K562 (cell line): Measurements from ENCODE around the gene SESN2.

ENCODE experiments used
- EWSR1 ChIP-seq: fragments of 450-650 bp; IDR thresholded peaks from 2 replicates; pipeline ENCODE4 v1.6.1; 2018; ENCODE audit warnings: borderline replicate concordance, mild to moderate bottlenecking, low read depth, moderate library complexity; ENCODE audit not compliant: partially characterized antibody
- EZH2 ChIP-seq: IDR thresholded peaks from 2 replicates; pipeline ENCODE4 v1.6.1; 2012; ENCODE audit warnings: low read depth, mild to moderate bottlenecking, inconsistent platforms, low read length, borderline replicate concordance
- FOS ChIP-seq: IDR thresholded peaks from 3 replicates; pipeline ENCODE4 v1.6.1; 2011; ENCODE audit not compliant: insufficient read length; ENCODE audit errors: extremely low read depth
- FOXA1 ChIP-seq: fragments of 450-650 bp; IDR thresholded peaks from 2 replicates; pipeline ENCODE4 v1.6.1; 2016; ENCODE audit warnings: mild to moderate bottlenecking, borderline replicate concordance
- HIVEP1 ChIP-seq: fragments of 250-450 bp; sonication (Bioruptor Pico); IDR thresholded peaks from 2 replicates; pipeline ENCODE4 v1.4.0; 2020; ENCODE audit warnings: mild to moderate bottlenecking
- HSF4 ChIP-seq: fragments of 250-450 bp; sonication (Bioruptor Pico); IDR thresholded peaks from 2 replicates; pipeline ENCODE4 v2.1.2; 2022; ENCODE audit warnings: mild to moderate bottlenecking, moderate library complexity, borderline replicate concordance
- MYNN ChIP-seq, 2 experiments: sonication (generic); formaldehyde crosslinking in 1 of 2; IDR thresholded peaks; 2 replicates each; pipeline versions ENCODE4 v1.5.0 to v1.6.1; 2016 to 2020; ENCODE audit warnings: antibody characterized with exemption in 1 of 2, missing genetic modification reagents in 1 of 2
- SIN3A ChIP-seq, 2 experiments: fragments of 150-350 bp in 1 of 2; IDR thresholded peaks; 2 replicates each; pipeline ENCODE4 v1.6.1; 2011 to 2016; ENCODE audit warnings: borderline replicate concordance in 2 of 2, low read depth in 2 of 2, low read length in 2 of 2, mild to moderate bottlenecking in 2 of 2, moderate library complexity in 2 of 2; ENCODE audit not compliant: control insufficient read depth in 1 of 2
- TF ChIP-seq, protein P1 (sequence below): fragments of 250-450 bp; sonication (Bioruptor Pico); IDR thresholded peaks from 2 replicates; pipeline ENCODE4 v1.8.0; 2021; ENCODE audit warnings: borderline replicate concordance, mild to moderate bottlenecking, moderate library complexity; ENCODE audit not compliant: poor library complexity, severe bottlenecking

DNA sequence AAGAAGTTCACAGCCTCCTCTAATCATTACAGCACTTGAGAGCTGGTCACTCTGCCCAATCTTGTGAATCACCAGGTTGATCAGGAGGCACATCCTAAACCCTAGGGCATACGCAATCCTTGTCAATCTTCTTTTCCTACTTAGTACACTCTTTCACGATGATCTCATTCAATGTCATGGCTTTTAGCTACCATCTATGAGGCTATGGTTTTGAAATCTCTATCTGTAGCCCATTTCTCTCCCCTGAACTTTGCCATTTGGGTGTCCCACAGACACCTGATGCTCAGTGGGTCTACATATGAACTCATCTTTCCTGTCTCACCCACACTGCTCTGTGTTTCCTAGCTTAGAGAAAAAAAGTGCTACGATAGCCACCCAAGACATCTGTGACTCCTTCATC is 67.7 kb downstream of the SESN2 start:
- TF ChIP-seq MYNN (IDR thresholded peaks at IDR 0.05) (no peak), MYNN (CRISPR knock-in tag; IDR thresholded peaks at IDR 0.05) (no peak), EZH2 (no peak), EWSR1 (no peak), HSF4 (CRISPR knock-in tag) (no peak), FOXA1 (no peak), HIVEP1 (no peak), SIN3A (IDR thresholded peaks at IDR 0.05; ENCODE audit: borderline replicate concordance in 2 of 2, control insufficient read depth in 1 of 2, low read depth in 2 of 2, low read length in 2 of 2) (no peak), FOS (no peak)
- TF ChIP-seq, protein P1, sequence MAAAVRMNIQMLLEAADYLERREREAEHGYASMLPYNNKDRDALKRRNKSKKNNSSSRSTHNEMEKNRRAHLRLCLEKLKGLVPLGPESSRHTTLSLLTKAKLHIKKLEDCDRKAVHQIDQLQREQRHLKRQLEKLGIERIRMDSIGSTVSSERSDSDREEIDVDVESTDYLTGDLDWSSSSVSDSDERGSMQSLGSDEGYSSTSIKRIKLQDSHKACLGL (CRISPR knock-in tag): no peak
